Measurements from ENCODE around the gene TSPAN11.

The TSPAN11 gene

DNA sequence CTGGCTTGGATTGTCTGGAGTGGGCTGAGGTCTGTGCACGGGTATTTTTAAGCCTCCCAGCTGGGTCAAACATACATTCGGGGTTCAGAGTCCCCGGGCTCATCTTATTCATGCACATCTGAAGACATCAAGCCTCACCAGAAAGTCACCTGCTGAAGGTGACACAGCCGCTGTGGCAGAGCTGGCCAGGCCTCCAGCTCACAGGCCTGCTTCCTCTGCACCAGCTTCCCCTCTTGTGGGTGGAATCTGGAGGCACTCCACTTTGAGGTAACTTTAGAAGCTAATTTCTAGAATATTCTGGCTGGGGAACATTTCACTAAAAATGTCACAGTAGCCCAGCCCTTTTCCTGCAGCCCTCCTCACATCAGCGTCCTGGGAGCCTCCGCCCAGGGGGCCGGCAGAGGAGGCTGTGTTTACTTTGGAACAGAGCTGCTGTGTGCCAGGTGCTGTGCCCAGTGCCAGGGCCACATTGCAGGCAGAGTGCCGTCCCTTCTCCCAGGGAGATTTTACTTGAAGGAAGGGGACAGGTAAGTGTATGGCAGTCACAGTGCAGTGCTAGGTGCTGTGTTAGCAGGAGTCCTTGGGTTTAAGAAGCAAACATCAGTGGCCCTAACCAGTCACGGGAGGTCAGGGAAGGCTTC is 62.2 kb downstream of the TSPAN11 start:
- FAIRE-seq (no peak), DNase-seq (ENCODE audit: insufficient read length, low spot score) (no peak)
- TF ChIP-seq, protein P1, sequence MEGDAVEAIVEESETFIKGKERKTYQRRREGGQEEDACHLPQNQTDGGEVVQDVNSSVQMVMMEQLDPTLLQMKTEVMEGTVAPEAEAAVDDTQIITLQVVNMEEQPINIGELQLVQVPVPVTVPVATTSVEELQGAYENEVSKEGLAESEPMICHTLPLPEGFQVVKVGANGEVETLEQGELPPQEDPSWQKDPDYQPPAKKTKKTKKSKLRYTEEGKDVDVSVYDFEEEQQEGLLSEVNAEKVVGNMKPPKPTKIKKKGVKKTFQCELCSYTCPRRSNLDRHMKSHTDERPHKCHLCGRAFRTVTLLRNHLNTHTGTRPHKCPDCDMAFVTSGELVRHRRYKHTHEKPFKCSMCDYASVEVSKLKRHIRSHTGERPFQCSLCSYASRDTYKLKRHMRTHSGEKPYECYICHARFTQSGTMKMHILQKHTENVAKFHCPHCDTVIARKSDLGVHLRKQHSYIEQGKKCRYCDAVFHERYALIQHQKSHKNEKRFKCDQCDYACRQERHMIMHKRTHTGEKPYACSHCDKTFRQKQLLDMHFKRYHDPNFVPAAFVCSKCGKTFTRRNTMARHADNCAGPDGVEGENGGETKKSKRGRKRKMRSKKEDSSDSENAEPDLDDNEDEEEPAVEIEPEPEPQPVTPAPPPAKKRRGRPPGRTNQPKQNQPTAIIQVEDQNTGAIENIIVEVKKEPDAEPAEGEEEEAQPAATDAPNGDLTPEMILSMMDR (IDR thresholded peaks at IDR 0.05; ENCODE audit: insufficient read depth, missing control alignments) = no peak

- FAIRE-seq (peak; percentile 60), DNase-seq (ENCODE audit: insufficient read length, low spot score) (peak; percentile 90)
- TF ChIP-seq, protein P1 (IDR thresholded peaks at IDR 0.05; ENCODE audit: insufficient read depth, missing control alignments) = peak; percentile 27
Observed at GRCh38 chr12:30989754-30990153, 63.2 kb downstream of the TSPAN11 start.

- FAIRE-seq (no peak), DNase-seq (ENCODE audit: insufficient read length, low spot score) (peak; percentile 95)
- TF ChIP-seq, protein P1 (IDR thresholded peaks at IDR 0.05; ENCODE audit: insufficient read depth, missing control alignments) = no peak
Observed at GRCh38 chr12:30990316-30990715, 63.8 kb downstream of the TSPAN11 start.

DNA sequence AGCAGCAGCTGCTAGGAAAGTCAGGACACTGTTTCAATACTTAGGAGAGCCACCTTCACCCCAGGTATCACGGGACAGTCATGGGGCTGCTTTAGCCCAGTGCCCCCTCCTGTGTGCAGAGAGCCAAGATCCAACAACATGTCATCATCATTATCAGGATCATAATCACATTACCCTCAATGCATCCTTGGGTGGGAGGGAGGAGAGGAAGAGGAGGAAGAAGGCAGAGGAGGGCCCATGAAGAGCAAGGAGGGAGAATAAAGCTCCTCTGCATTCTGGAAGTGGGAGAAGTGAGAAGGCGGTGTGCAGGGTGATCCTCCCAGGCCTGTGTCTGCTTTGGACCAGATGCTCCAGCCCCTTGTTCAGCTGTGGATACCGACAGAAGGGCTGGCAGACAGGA is 64.2 kb downstream of the TSPAN11 start:
- TF ChIP-seq, protein P1 (IDR thresholded peaks at IDR 0.05; ENCODE audit: insufficient read depth, missing control alignments) = no peak
- no peak for FAIRE-seq
- no peak for DNase-seq (ENCODE audit: insufficient read length, low spot score)

GRCh38 chr12:30991466-30991865 is 64.9 kb downstream of the TSPAN11 start:
- TF ChIP-seq, protein P1 (IDR thresholded peaks at IDR 0.05; ENCODE audit: insufficient read depth, missing control alignments) = no peak
- DNase-seq (ENCODE audit: insufficient read length, low spot score) (no peak), FAIRE-seq (no peak)

DNA sequence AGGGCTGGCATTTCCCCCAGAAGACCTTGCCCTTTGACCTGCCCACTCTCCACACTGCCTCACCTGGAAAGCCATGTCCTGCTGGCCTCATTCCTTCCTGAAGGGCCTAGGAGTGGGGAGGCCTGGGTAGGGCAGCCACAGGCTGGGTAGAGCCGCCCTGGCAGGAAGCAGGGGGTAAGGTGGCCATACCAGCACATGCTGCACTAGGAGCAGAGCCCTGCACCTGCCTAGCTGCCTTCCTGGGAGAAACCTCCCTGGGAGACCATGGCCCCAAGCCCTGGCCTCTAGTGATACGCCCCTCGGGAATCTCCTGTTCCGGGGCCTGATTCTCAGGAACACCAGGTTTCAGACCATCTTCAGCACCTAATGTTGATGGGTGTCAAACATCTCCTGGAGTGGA is 65.8 kb downstream of the TSPAN11 start:
- TF ChIP-seq, protein P1 (IDR thresholded peaks at IDR 0.05; ENCODE audit: insufficient read depth, missing control alignments) = no peak
- no peak for FAIRE-seq
- no peak for DNase-seq (ENCODE audit: insufficient read length, low spot score)

DNA sequence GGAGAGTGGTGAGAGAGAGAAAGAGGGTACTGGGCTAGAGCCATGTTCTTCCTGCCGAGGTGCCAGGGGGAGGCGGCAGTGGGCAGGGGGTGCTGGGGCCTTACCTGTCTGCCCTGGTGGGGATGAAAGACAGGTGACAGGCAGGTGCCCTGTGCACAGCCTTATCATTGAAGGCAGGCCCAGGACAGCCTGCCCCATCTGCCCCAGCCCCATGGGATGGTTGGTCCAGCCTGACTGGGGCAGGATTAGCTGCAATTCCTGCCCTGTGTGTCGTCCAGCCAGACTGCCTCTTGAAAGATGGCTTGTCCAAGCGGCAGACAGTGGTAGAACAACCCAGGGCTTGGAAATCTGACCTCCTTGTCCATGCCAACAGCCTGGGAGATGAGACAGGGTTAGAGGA is 67.2 kb downstream of the TSPAN11 start:
- TF ChIP-seq, protein P1 (IDR thresholded peaks at IDR 0.05; ENCODE audit: insufficient read depth, missing control alignments) = no peak
- DNase-seq (ENCODE audit: insufficient read length, low spot score) (no peak), FAIRE-seq (no peak)
